PC-3 (cell line): ENCODE results near the gene NTN3. TPM values are rescaled to one million over a fixed set of nuclear protein-coding genes. Genes with fewer than 3 reads are reported as not detected.

Experiments used
- ATAC-seq: fragments of 200-7000 bp; cut with Tn5 transposase; 2 replicates; pipeline ENCODE4 v1.9.1; 2020; ENCODE audit warnings: mild to moderate bottlenecking, moderate library complexity
- BruUV-seq: library from RNA; stranded (reverse); fragments of 400-500 nt; replicated peaks from 2 replicates; lab custom pipeline; 2021; lab: Mats Ljungman, UMichigan
- CTCF ChIA-PET: fragments of 300-600 bp; sonication (Branson Sonifier 250); formaldehyde crosslinking; loops from one replicate; lab custom pipeline; 2022; ENCODE audit warnings: antibody characterized with exemption; lab: Charles Lee
- POLR2A ChIA-PET: fragments of 300-600 bp; sonication (Branson Sonifier 250); formaldehyde crosslinking; loops from one replicate; lab custom pipeline; 2022; ENCODE audit warnings: antibody characterized with exemption; ENCODE audit not compliant: unreplicated experiment; lab: Charles Lee
- DNase-seq: peaks from one replicate; pipeline ENCODE4 v3.0.0-alpha.2; 2015
- H2AFZ ChIP-seq: fragments of 300-600 bp; sonication (generic); 2 replicates; pipeline ENCODE4 v1.6.0; 2016; ENCODE audit warnings: antibody characterized with exemption, low read length
- H3F3A ChIP-seq: fragments of 300-600 bp; sonication (generic); one replicate; pipeline ENCODE4 v1.6.0; 2017; ENCODE audit warnings: antibody characterized with exemption, low read length, control low read depth, mild to moderate bottlenecking; ENCODE audit not compliant: unreplicated experiment
- H3K27ac ChIP-seq: fragments of 300-600 bp; sonication (generic); 2 replicates; pipeline ENCODE4 v1.5.1; 2016; ENCODE audit warnings: mild to moderate bottlenecking, low read length
- H3K27me3 ChIP-seq: fragments of 300-600 bp; sonication (generic); 2 replicates; pipeline ENCODE4 v1.6.1; 2016; ENCODE audit warnings: low read length, mixed read lengths
- H3K36me3 ChIP-seq: fragments of 300-600 bp; sonication (generic); 2 replicates; pipeline ENCODE4 v1.6.1; 2016; ENCODE audit warnings: low read depth, mixed run types, low read length, mixed read lengths
- H3K4me1 ChIP-seq: fragments of 300-600 bp; sonication (generic); 2 replicates; pipeline ENCODE4 v1.5.1; 2016; ENCODE audit warnings: low read length; ENCODE audit not compliant: insufficient read depth
- H3K4me2 ChIP-seq: fragments of 300-600 bp; sonication (generic); 2 replicates; pipeline ENCODE4 v1.6.0; 2016; ENCODE audit warnings: low read length
- H3K4me3 ChIP-seq: fragments of 300-600 bp; sonication (generic); 2 replicates; pipeline ENCODE4 v1.5.1; 2016; ENCODE audit warnings: mild to moderate bottlenecking, low read length, mixed read lengths
- H3K79me2 ChIP-seq: fragments of 300-600 bp; sonication (generic); 2 replicates; pipeline ENCODE4 v1.6.1; 2017; ENCODE audit warnings: low read length, mixed read lengths
- H3K9ac ChIP-seq: fragments of 300-600 bp; sonication (generic); 2 replicates; pipeline ENCODE4 v1.6.0; 2016; ENCODE audit warnings: mild to moderate bottlenecking, low read length
- H3K9me2 ChIP-seq: fragments of 300-600 bp; sonication (generic); replicated peaks from 2 replicates; pipeline ENCODE4 v1.6.1; 2016; ENCODE audit warnings: mixed run types, low read length, mixed read lengths
- H3K9me3 ChIP-seq: fragments of 300-600 bp; sonication (generic); 2 replicates; pipeline ENCODE4 v1.6.1; 2016; ENCODE audit warnings: low read length, mixed read lengths
- H4K20me1 ChIP-seq: fragments of 300-600 bp; sonication (generic); 2 replicates; pipeline ENCODE4 v1.6.1; 2016; ENCODE audit warnings: low read length, mixed read lengths
- EZH2 ChIP-seq: fragments of 300-600 bp; sonication (generic); IDR thresholded peaks from one replicate; pipeline ENCODE4 v1.6.1; 2017; ENCODE audit warnings: antibody characterized with exemption, mild to moderate bottlenecking, low read length; ENCODE audit not compliant: unreplicated experiment
- EZH2phosphoT487 ChIP-seq: fragments of 300-600 bp; sonication (generic); IDR thresholded peaks from 2 replicates; pipeline ENCODE4 v1.6.1; 2018; ENCODE audit warnings: mild to moderate bottlenecking, antibody characterized with exemption, low read length, borderline replicate concordance
- intact Hi-C: fragments of 100-400 bp; cut with micrococcal nuclease; formaldehyde crosslinking; loops from 2 replicates; pipeline ENCODE4 v1.9.0; 2023
- total RNA-seq: library from RNA; depleted of rRNA; stranded (reverse); fragments of >200 nt; gene quantifications from 2 replicates; pipeline ENCODE4 v1.2.3, GENCODE V29; 2014
- TF ChIP-seq, protein P1 (sequence below): fragments of 300-600 bp; sonication (generic); conservative IDR thresholded peaks from 2 replicates; pipeline ENCODE4 v1.5.1; 2017; ENCODE audit warnings: antibody characterized with exemption, low read depth, mild to moderate bottlenecking, low read length

Gene NTN3
- total RNA-seq, 1 experiment from 2014 or later: not detected

GRCh38 chr16:2483939-2484897 lies 13.1 kb downstream of the NTN3 start:
- Histone ChIP-seq H2AFZ (no peak overlapping the region), H3K4me1 (no peaks in the 10 kb centered on the region), H3K4me2 (no peak overlapping the region), H3K9me3 (no peaks in the 10 kb centered on the region), H3K9ac (no peak overlapping the region), H3K27me3 (no peaks in the 10 kb centered on the region), H3K9me2 (no peaks in the 10 kb centered on the region), H3K27ac (no peak overlapping the region), H3K36me3 (no peaks in the 10 kb centered on the region), H3K4me3 (no peak overlapping the region), H4K20me1 (no peaks in the 10 kb centered on the region), H3F3A (no peaks in the 10 kb centered on the region), H3K79me2 (no peaks in the 10 kb centered on the region)
- TF ChIP-seq EZH2phosphoT487 (no peak), EZH2 (no peak)
- TF ChIP-seq, protein P1, sequence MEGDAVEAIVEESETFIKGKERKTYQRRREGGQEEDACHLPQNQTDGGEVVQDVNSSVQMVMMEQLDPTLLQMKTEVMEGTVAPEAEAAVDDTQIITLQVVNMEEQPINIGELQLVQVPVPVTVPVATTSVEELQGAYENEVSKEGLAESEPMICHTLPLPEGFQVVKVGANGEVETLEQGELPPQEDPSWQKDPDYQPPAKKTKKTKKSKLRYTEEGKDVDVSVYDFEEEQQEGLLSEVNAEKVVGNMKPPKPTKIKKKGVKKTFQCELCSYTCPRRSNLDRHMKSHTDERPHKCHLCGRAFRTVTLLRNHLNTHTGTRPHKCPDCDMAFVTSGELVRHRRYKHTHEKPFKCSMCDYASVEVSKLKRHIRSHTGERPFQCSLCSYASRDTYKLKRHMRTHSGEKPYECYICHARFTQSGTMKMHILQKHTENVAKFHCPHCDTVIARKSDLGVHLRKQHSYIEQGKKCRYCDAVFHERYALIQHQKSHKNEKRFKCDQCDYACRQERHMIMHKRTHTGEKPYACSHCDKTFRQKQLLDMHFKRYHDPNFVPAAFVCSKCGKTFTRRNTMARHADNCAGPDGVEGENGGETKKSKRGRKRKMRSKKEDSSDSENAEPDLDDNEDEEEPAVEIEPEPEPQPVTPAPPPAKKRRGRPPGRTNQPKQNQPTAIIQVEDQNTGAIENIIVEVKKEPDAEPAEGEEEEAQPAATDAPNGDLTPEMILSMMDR: no peak
- POLR2A ChIA-PET: no interaction called here
- ATAC-seq: no peak
- DNase-seq: no peak
- intact Hi-C loops: no loop called here
- CTCF ChIA-PET: no interaction called here
- no TSS peak for BruUV-seq

DNA sequence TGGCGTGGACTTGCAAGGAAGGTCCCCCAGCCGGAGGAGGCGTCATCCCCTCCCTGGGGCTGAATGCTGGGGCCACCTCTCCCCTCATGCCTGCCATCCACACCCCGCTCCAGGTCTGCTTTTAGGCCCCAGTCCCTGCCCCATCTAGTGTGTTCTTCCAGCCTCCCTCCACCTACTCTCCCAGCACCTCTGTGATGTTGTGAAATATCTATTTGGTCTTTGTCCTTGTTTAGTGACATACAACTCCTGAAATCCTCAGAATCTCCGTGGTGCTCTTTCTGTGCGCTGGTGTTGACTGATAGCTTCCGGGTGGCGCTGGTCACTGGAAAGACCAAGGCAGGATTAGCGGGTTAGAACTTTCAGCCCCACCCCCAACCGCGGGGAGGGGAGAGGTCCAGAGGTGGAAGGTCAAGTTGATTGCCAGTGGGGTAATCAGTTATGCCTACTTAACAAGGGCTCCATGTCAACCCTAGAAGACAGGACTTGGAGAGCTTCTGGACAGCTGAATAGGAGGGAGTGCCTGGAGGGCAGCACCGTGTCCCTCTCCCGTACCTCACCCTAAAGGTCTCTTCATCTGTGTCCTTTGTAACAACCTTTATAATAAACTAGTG lies 13.9 kb downstream of the NTN3 start:
- Histone ChIP-seq H3K27ac (no peak overlapping the region), H3F3A (no peaks in the 10 kb centered on the region), H3K4me3 (no peak overlapping the region), H4K20me1 (no peaks in the 10 kb centered on the region), H3K4me1 (no peaks in the 10 kb centered on the region), H3K4me2 (no peak overlapping the region), H3K36me3 (no peaks in the 10 kb centered on the region), H3K9me3 (no peaks in the 10 kb centered on the region), H3K9ac (no peak overlapping the region), H3K9me2 (no peaks in the 10 kb centered on the region), H3K79me2 (no peaks in the 10 kb centered on the region), H3K27me3 (no peaks in the 10 kb centered on the region), H2AFZ (no peak overlapping the region)
- ChIA-PET POLR2A (no interaction called here), CTCF (no interaction called here)
- DNase-seq (no peak), ATAC-seq (no peak)
- intact Hi-C loops: no loop called here
- TF ChIP-seq, protein P1: no peak
- no peak for TF ChIP-seq EZH2
- no peak for TF ChIP-seq EZH2phosphoT487
- no TSS peak for BruUV-seq
